Smooth muscle cell (in vitro differentiated cells): ENCODE measurements around the gene SLC38A2. TPM values are rescaled to one million over a fixed set of nuclear protein-coding genes. Genes with fewer than 3 reads are reported as not detected.

Source experiments
- DNase-seq: peaks from one replicate; lab custom pipeline; 2025; ENCODE audit not compliant: unreplicated experiment; lab: John Stamatoyannopoulos, UW
- H2AFZ ChIP-seq: fragments of 200-600 bp; sonication (generic); 2 replicates; pipeline ENCODE4 v1.6.0; 2016; ENCODE audit warnings: antibody characterized with exemption, low read depth, mild to moderate bottlenecking
- H3F3A ChIP-seq: fragments of 200-600 bp; sonication (generic); 2 replicates; pipeline ENCODE4 v1.6.0; 2017; ENCODE audit warnings: antibody characterized with exemption, low read depth
- H3K27ac ChIP-seq: fragments of 200-600 bp; sonication (generic); 2 replicates; pipeline ENCODE4 v1.5.1; 2016; ENCODE audit warnings: low read depth, mild to moderate bottlenecking
- H3K27me3 ChIP-seq: fragments of 200-600 bp; sonication (generic); 2 replicates; pipeline ENCODE4 v1.6.1; 2016; ENCODE audit warnings: low read depth, mild to moderate bottlenecking
- H3K36me3 ChIP-seq: fragments of 200-600 bp; sonication (generic); 2 replicates; pipeline ENCODE4 v1.5.1; 2016; ENCODE audit warnings: low read depth
- H3K4me1 ChIP-seq: fragments of 200-600 bp; sonication (generic); 2 replicates; pipeline ENCODE4 v1.5.1; 2016; ENCODE audit warnings: low read depth
- H3K4me2 ChIP-seq: fragments of 200-600 bp; sonication (generic); 2 replicates; pipeline ENCODE4 v1.6.0; 2016; ENCODE audit warnings: mild to moderate bottlenecking
- H3K4me3 ChIP-seq: fragments of 200-600 bp; sonication (generic); 2 replicates; pipeline ENCODE4 v1.5.1; 2016; ENCODE audit warnings: mild to moderate bottlenecking
- H3K79me2 ChIP-seq: fragments of 200-600 bp; sonication (generic); 2 replicates; pipeline ENCODE4 v1.6.0; 2016; ENCODE audit warnings: low read depth, mild to moderate bottlenecking
- H3K9ac ChIP-seq: fragments of 200-600 bp; sonication (generic); 2 replicates; pipeline ENCODE4 v1.6.0; 2016; ENCODE audit warnings: low read depth
- H3K9me3 ChIP-seq: fragments of 200-600 bp; sonication (generic); replicated peaks from 2 replicates; pipeline ENCODE4 v1.5.1; 2016; ENCODE audit warnings: low read depth
- H4K20me1 ChIP-seq: fragments of 200-600 bp; sonication (generic); 2 replicates; pipeline ENCODE4 v1.6.0; 2016; ENCODE audit warnings: low read depth
- WGBS: methylation state at CpG from one replicate; pipeline ENCODE4 v1.1.7; 2016; ENCODE audit warnings: low lambda C conversion rate; 5-methylcytosine and 5-hydroxymethylcytosine counted together
- polyA plus RNA-seq: library from polyadenylated mRNA; unstranded; fragments of >200 nt; fragmentation: Nextera tagmentation; extraction: Ambion mirVana; gene quantifications from 2 replicates; pipeline ENCODE4 v1.2.1, GENCODE V29; 2016
- total RNA-seq: library from RNA; depleted of rRNA; stranded (reverse); fragments of >200 nt; gene quantifications from 2 replicates; pipeline ENCODE4 v1.2.3, GENCODE V29; 2014
- TF ChIP-seq, protein P1 (sequence below): fragments of 200-600 bp; sonication (generic); IDR thresholded peaks from 2 replicates; pipeline ENCODE4 v1.5.1; 2017; ENCODE audit warnings: borderline replicate concordance, mild to moderate bottlenecking, antibody characterized with exemption; ENCODE audit not compliant: insufficient read depth, poor library complexity, severe bottlenecking

Gene SLC38A2
- total and polyA plus RNA-seq, 2 experiments from 2014 or later = 262 to 1,127 TPM

DNA sequence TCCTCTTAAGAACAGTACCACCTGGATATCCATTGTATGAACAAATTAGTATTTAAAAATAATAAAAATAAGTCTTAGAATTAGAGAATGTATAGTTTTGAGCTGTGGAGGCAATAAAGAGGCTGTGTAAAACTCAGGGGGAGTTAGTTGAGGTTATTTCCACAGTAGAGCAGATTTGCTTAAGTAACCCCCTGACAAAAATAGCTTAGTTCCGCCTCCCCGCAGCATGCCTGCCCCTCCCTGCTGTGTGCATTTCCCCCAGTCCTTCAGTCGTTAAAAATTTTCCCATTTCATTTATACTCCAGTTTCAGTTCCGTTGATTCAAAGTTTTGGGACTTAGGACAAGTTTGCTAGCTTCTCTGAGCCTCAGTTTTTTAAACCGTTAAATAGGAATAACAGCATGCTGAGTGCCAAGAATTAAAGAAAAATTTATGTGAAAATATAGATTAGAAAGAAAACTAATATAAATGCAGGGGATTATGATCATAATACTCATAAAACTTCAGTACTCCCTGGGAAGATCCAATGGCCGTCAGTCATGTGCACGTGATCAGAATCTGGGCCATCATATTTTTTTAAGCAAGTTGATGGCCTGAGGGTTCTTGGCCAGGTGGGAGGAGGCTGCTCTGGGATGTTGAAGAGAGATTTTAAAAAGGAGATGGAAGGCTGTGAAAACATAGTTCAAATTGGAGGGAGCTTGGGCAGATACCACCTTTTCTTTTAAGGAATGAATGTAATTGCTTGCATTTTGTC is 14.5 kb upstream of the SLC38A2 start:
- H3K27ac ChIP-seq = peak overlapping the region; percentile 98
- peaks cover 2% of the 10 kb centered on the region for H3K79me2 ChIP-seq
- no peaks in the 10 kb centered on the region for H3K27me3 ChIP-seq
- DNase-seq = no peak
- H3K4me1 ChIP-seq = peaks cover 77% of the 10 kb centered on the region
- H3K36me3 ChIP-seq = no peaks in the 10 kb centered on the region
- 16% methylated on average over 7 of the region's 7 CpGs for WGBS
- H2AFZ ChIP-seq = no peak overlapping the region
- peak overlapping the region; percentile 35 for H3K4me3 ChIP-seq
- TF ChIP-seq, protein P1, sequence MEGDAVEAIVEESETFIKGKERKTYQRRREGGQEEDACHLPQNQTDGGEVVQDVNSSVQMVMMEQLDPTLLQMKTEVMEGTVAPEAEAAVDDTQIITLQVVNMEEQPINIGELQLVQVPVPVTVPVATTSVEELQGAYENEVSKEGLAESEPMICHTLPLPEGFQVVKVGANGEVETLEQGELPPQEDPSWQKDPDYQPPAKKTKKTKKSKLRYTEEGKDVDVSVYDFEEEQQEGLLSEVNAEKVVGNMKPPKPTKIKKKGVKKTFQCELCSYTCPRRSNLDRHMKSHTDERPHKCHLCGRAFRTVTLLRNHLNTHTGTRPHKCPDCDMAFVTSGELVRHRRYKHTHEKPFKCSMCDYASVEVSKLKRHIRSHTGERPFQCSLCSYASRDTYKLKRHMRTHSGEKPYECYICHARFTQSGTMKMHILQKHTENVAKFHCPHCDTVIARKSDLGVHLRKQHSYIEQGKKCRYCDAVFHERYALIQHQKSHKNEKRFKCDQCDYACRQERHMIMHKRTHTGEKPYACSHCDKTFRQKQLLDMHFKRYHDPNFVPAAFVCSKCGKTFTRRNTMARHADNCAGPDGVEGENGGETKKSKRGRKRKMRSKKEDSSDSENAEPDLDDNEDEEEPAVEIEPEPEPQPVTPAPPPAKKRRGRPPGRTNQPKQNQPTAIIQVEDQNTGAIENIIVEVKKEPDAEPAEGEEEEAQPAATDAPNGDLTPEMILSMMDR = no peak
- H3K9me3 ChIP-seq = no peaks in the 10 kb centered on the region
- H4K20me1 ChIP-seq = no peaks in the 10 kb centered on the region
- peak overlapping the region; percentile 69 for H3K9ac ChIP-seq
- H3K4me2 ChIP-seq = peak overlapping the region; percentile 83
- H3F3A ChIP-seq = peaks cover 28% of the 10 kb centered on the region

DNA sequence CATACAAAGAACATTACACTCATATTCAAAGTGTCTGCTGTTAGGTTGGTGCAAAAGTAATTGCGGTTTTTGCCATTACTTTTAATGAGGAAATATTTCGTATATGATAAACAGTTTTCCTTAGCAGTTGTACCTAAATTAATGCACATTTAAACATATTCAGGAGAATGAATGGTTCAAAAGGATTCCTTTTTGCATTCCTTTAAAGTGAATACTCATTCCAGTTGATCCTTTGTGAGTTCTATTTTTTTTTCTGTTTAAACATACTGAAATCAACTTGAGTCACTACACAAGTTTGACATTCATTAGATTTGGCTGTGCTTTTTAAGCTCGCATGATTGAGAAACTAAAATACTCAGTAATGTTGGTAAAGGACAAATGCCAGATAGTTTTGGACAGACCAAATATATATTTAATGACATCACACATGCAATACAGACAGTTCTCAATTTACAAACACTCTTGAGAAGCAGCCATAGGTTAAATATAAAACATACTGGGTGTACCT is 13.8 kb upstream of the SLC38A2 start:
- Histone ChIP-seq H3K4me1 (peaks cover 71% of the 10 kb centered on the region), H3F3A (peaks cover 28% of the 10 kb centered on the region), H3K79me2 (peaks cover 4% of the 10 kb centered on the region), H3K9me3 (no peaks in the 10 kb centered on the region), H3K4me3 (peak overlapping the region; percentile 35), H3K27me3 (no peaks in the 10 kb centered on the region), H3K4me2 (peak overlapping the region; percentile 83), H3K27ac (peak overlapping the region; percentile 98), H3K36me3 (no peaks in the 10 kb centered on the region), H2AFZ (no peak overlapping the region), H3K9ac (peak overlapping the region; percentile 69), H4K20me1 (no peaks in the 10 kb centered on the region)
- 30% methylated on average over 3 of the region's 3 CpGs for whole genome bisulfite sequencing
- TF ChIP-seq, protein P1 = no peak
- DNase-seq = no peak

DNA sequence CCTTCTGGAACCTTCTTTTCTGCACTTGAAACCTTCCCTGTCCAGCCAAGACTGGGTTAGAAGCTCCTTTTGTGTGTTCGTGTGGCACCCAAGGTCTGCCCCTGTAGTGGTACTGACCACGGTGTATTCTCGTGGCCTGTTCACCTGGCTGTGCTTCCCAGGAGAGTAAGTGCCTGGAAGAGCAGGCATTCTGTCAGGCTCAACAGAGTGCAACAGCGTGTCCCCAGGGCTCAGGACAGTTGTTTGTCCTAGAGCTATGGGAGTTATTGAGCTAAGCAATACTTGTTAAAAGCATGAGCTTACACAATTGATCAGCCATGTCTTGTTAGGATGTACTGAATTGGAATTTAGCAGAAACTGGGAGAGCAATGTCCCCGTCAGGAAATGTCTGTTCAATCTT is 12.9 kb upstream of the SLC38A2 start:
- DNase-seq = no peak
- no peak overlapping the region for H3K4me3 ChIP-seq
- H3K36me3 ChIP-seq = no peaks in the 10 kb centered on the region
- H3K79me2 ChIP-seq = peaks cover 4% of the 10 kb centered on the region
- H3K9ac ChIP-seq = peak overlapping the region; percentile 98
- peaks cover 62% of the 10 kb centered on the region for H3K4me1 ChIP-seq
- TF ChIP-seq, protein P1 = no peak
- peak overlapping the region; percentile 98 for H3K27ac ChIP-seq
- H3F3A ChIP-seq = peaks cover 28% of the 10 kb centered on the region
- H3K4me2 ChIP-seq = peak overlapping the region; percentile 83
- no peak overlapping the region for H2AFZ ChIP-seq
- H3K27me3 ChIP-seq = no peaks in the 10 kb centered on the region
- H4K20me1 ChIP-seq = no peaks in the 10 kb centered on the region
- 63% methylated on average over 5 of the region's 5 CpGs for WGBS
- no peaks in the 10 kb centered on the region for H3K9me3 ChIP-seq
